ENCODE results near the gene RTTN. TPM values are rescaled to one million over a fixed set of nuclear protein-coding genes. Genes with fewer than 3 reads are reported as not detected.

Gene RTTN
- total RNA-seq, 2 donors from 2014 or later = 22.3 to 35.4 TPM

GRCh38 chr18:70207181-70207580 is 1.7 kb upstream of the RTTN start:
- Histone ChIP-seq H3K9me3 (ENCODE audit: control insufficient read depth, low read length) (no peaks in the 10 kb centered on the region), H3K9ac (ENCODE audit: extremely low read depth, low read length, poor library complexity, severe bottlenecking) (no peak overlapping the region), H3K4me1 (ENCODE audit: control insufficient read depth, insufficient read depth, low read length) (no peaks in the 10 kb centered on the region), H3K36me3 (ENCODE audit: control insufficient read depth, insufficient read depth, low read length) (peaks cover 8% of the 10 kb centered on the region), H3K27me3 (ENCODE audit: control insufficient read depth, insufficient read depth, low read length, poor library complexity, severe bottlenecking) (peaks cover 29% of the 10 kb centered on the region), H3K4me3 (ENCODE audit: low read length) (no peak overlapping the region), H3K27ac (ENCODE audit: low read depth, low read length) (no peak overlapping the region)
- peak; percentile 43 for TF ChIP-seq CTCF (conservative IDR thresholded peaks at IDR 0.05)
- peaks cover 12% of the 10 kb centered on the region for H3K4me1 Mint-ChIP-seq
- WGBS, 2 experiments (ENCODE audit: insufficient coverage in 1 of 2, insufficient read length in 1 of 2) = 95 to 96% methylated on average over 4 of the region's 4 CpGs
- DNase-seq = peak; percentile 53
- H3K27ac Mint-ChIP-seq = no peak overlapping the region
- H3K27me3 Mint-ChIP-seq (ENCODE audit: insufficient read depth) = peaks cover 17% of the 10 kb centered on the region
- no peak overlapping the region for H3K4me3 Mint-ChIP-seq
- no peaks in the 10 kb centered on the region for H3K9me3 Mint-ChIP-seq
- H3K36me3 Mint-ChIP-seq (ENCODE audit: low read depth) = peaks cover 2% of the 10 kb centered on the region

GRCh38 chr18:70200286-70200685 is 5.2 kb downstream of the RTTN start:
- Mint-ChIP-seq H3K4me3 (no peak overlapping the region), H3K27me3 (ENCODE audit: insufficient read depth) (peaks cover 9% of the 10 kb centered on the region), H3K36me3 (ENCODE audit: low read depth) (peaks cover 33% of the 10 kb centered on the region), H3K9me3 (no peaks in the 10 kb centered on the region), H3K4me1 (peaks cover 18% of the 10 kb centered on the region), H3K27ac (no peak overlapping the region)
- H3K4me1 ChIP-seq (ENCODE audit: control insufficient read depth, insufficient read depth, low read length) = no peaks in the 10 kb centered on the region
- peaks cover 40% of the 10 kb centered on the region for H3K36me3 ChIP-seq (ENCODE audit: control insufficient read depth, insufficient read depth, low read length)
- no peak overlapping the region for H3K9ac ChIP-seq (ENCODE audit: extremely low read depth, low read length, poor library complexity, severe bottlenecking)
- no peak for DNase-seq
- WGBS, 2 experiments (ENCODE audit: insufficient coverage in 1 of 2, insufficient read length in 1 of 2) = 0% methylated on average over 1 of the region's 1 CpG
- no peak overlapping the region for H3K27ac ChIP-seq (ENCODE audit: low read depth, low read length)
- TF ChIP-seq CTCF (conservative IDR thresholded peaks at IDR 0.05) = no peak
- no peak overlapping the region for H3K4me3 ChIP-seq (ENCODE audit: low read length)
- H3K9me3 ChIP-seq (ENCODE audit: control insufficient read depth, low read length) = no peaks in the 10 kb centered on the region
- H3K27me3 ChIP-seq (ENCODE audit: control insufficient read depth, insufficient read depth, low read length, poor library complexity, severe bottlenecking) = peaks cover 9% of the 10 kb centered on the region

- no peaks in the 10 kb centered on the region for H3K9me3 Mint-ChIP-seq
- H3K4me3 ChIP-seq (ENCODE audit: low read length) = no peak overlapping the region
- H3K9me3 ChIP-seq (ENCODE audit: control insufficient read depth, low read length) = no peaks in the 10 kb centered on the region
- no peaks in the 10 kb centered on the region for H3K4me1 ChIP-seq (ENCODE audit: control insufficient read depth, insufficient read depth, low read length)
- H3K4me1 Mint-ChIP-seq = peaks cover 17% of the 10 kb centered on the region
- no peak overlapping the region for H3K4me3 Mint-ChIP-seq
- H3K27ac ChIP-seq (ENCODE audit: low read depth, low read length) = no peak overlapping the region
- 81 to 90% methylated on average over 2 to 3 of the region's 3 CpGs for WGBS, 2 experiments (ENCODE audit: insufficient coverage in 1 of 2, insufficient read length in 1 of 2)
- H3K36me3 Mint-ChIP-seq (ENCODE audit: low read depth) = peaks cover 40% of the 10 kb centered on the region
- no peak for TF ChIP-seq CTCF (conservative IDR thresholded peaks at IDR 0.05)
- peaks cover 19% of the 10 kb centered on the region for H3K27me3 ChIP-seq (ENCODE audit: control insufficient read depth, insufficient read depth, low read length, poor library complexity, severe bottlenecking)
- no peak overlapping the region for H3K9ac ChIP-seq (ENCODE audit: extremely low read depth, low read length, poor library complexity, severe bottlenecking)
- DNase-seq = no peak
- H3K27ac Mint-ChIP-seq = no peak overlapping the region
- H3K36me3 ChIP-seq (ENCODE audit: control insufficient read depth, insufficient read depth, low read length) = peaks cover 44% of the 10 kb centered on the region
- H3K27me3 Mint-ChIP-seq (ENCODE audit: insufficient read depth) = peaks cover 16% of the 10 kb centered on the region
These were observed 7.6 kb downstream of the RTTN start for GRCh38 chr18:70197844-70198243.
